Gastrocnemius medialis (tissue), 4 donors: ENCODE results near the gene ICAM5. TPM values are rescaled to one million over a fixed set of nuclear protein-coding genes. Genes with fewer than 3 reads are reported as not detected.

Source experiments
- ATAC-seq, 2 donors: fragments of 150-250 bp; one replicate each; pipeline ENCODE4 v1.9.1; 2016
- DNase-seq, 2 donors: peaks; one replicate each; pipeline ENCODE4 v3.0.0-alpha.2; 2019
- H3K27ac ChIP-seq, 4 donors: fragments of 200-600 bp; sonication (generic); 1 replicate in 1 of 4; 2 replicates in 3 of 4; pipeline ENCODE4 v1.5.1; 2016 to 2018; ENCODE audit warnings: mild to moderate bottlenecking in 2 of 4, moderate library complexity in 1 of 4
- H3K27me3 ChIP-seq, 3 donors: fragments of 200-600 bp; sonication (generic) in 2 of 3; 1 replicate in 1 of 3; 2 replicates in 2 of 3; pipeline versions ENCODE4 v1.5.1 to v1.6.0; 2016 to 2019; ENCODE audit warnings: mild to moderate bottlenecking in 1 of 3, moderate library complexity in 1 of 3
- H3K36me3 ChIP-seq, 2 donors: fragments of 200-600 bp; sonication (generic) in 1 of 2; one replicate each; pipeline ENCODE4 v1.5.1; 2017 to 2018
- H3K4me1 ChIP-seq, 2 donors: fragments of 200-600 bp; sonication (generic) in 1 of 2; one replicate each; pipeline ENCODE4 v1.5.1; 2016 to 2017; ENCODE audit warnings: mild to moderate bottlenecking in 2 of 2
- H3K4me3 ChIP-seq, 4 donors: fragments of 200-600 bp; sonication (generic) in 3 of 4; 1 replicate in 1 of 4; 2 replicates in 3 of 4; pipeline ENCODE4 v1.5.1; 2016 to 2019; ENCODE audit warnings: mild to moderate bottlenecking in 2 of 4
- H3K9me3 ChIP-seq, 3 donors: fragments of 200-600 bp; sonication (generic) in 2 of 3; 1 replicate in 1 of 3; 2 replicates in 2 of 3; pipeline ENCODE4 v1.5.1; 2016 to 2019
- CTCF ChIP-seq, 5 experiments: fragments of 450-650 bp in 3 of 5; fragments of 200-600 bp in 2 of 5; sonication (generic) in 2 of 5; IDR thresholded peaks in 4 of 5; conservative IDR thresholded peaks in 1 of 5; 1 replicate in 4 of 5; 2 replicates in 1 of 5; pipeline ENCODE4 v1.5.1; 2016 to 2019; ENCODE audit warnings: antibody characterized with exemption in 5 of 5, mild to moderate bottlenecking in 3 of 5, moderate library complexity in 3 of 5
- POLR2A ChIP-seq, 2 donors: fragments of 450-650 bp; IDR thresholded peaks; one replicate each; pipeline ENCODE4 v1.6.1; 2017; ENCODE audit warnings: antibody characterized with exemption in 2 of 2, mild to moderate bottlenecking in 2 of 2, moderate library complexity in 2 of 2
- in situ Hi-C, 4 donors: fragments of 200-750 bp; cut with MboI; loops; one replicate each; pipeline versions ENCODE4 v1.15.0 to v1.8.0; 2017; ENCODE audit warnings: low sequenced_read_pairs in 4 of 4
- intact Hi-C: fragments of 100-400 bp; cut with DNase I; formaldehyde crosslinking; loops from one replicate; pipeline ENCODE4 v1.15.1; 2023; ENCODE audit warnings: low total_unique reads
- total RNA-seq, 4 donors: library from RNA; depleted of rRNA; stranded (reverse); fragments of >200 nt; gene quantifications; one replicate each; pipeline versions ENCODE4 v1.1.0 to v1.2.3, GENCODE V29; 2016

The ICAM5 gene
- total RNA-seq, 4 donors from 2014 or later = not detected

- Histone ChIP-seq H3K27me3 (peaks cover 76 to 77% (median 77%) of the 10 kb centered on the region in 3 donors), H3K36me3 (peaks cover 0 to 11% of the 10 kb centered on the region in 2 donors), H3K4me1 (peaks cover 29 to 43% of the 10 kb centered on the region in 2 donors), H3K27ac (no peak overlapping the region), H3K9me3 (no peaks in the 10 kb centered on the region), H3K4me3 (peak overlapping the region; percentile 8 to 65 (median 46))
- ATAC-seq (no peak), DNase-seq (no peak)
- in situ Hi-C loops (no loop called here), intact Hi-C loops (no loop called here)
- TF ChIP-seq POLR2A (IDR thresholded peaks at IDR 0.05) = no peak
- no peak for TF ChIP-seq CTCF (IDR thresholded peaks at IDR 0.05 in 4 of 5, conservative IDR thresholded peaks at IDR 0.05 in 1 of 5)
Measured at GRCh38 chr19:10289167-10289835, 451 bp upstream of the ICAM5 start.

- Histone ChIP-seq H3K27me3 (peaks cover 87 to 89% (median 88%) of the 10 kb centered on the region in 3 donors), H3K4me3 (peak overlapping the region; percentile 40 to 65 (median 46)), H3K4me1 (peaks cover 29 to 47% of the 10 kb centered on the region in 2 donors), H3K27ac (no peak overlapping the region), H3K36me3 (peaks cover 0 to under 1% of the 10 kb centered on the region in 2 donors), H3K9me3 (no peaks in the 10 kb centered on the region)
- intact Hi-C loops = no loop called here
- no peak for TF ChIP-seq CTCF (IDR thresholded peaks at IDR 0.05 in 4 of 5, conservative IDR thresholded peaks at IDR 0.05 in 1 of 5)
- TF ChIP-seq POLR2A (IDR thresholded peaks at IDR 0.05) = no peak
- in situ Hi-C loops = no loop called here
- ATAC-seq = no peak
- DNase-seq = no peak
Measured at GRCh38 chr19:10290357-10290875, 664 bp downstream of the ICAM5 start.

GRCh38 chr19:10290876-10291553 is 1.3 kb downstream of the ICAM5 start:
- H3K4me1 ChIP-seq = peaks cover 29 to 49% of the 10 kb centered on the region in 2 donors
- no peaks in the 10 kb centered on the region for H3K9me3 ChIP-seq
- ATAC-seq (no peak), DNase-seq (peak in 1 of 2 donors; percentile 32)
- H3K4me3 ChIP-seq = peak overlapping the region; percentile 40 to 65 (median 46)
- H3K27me3 ChIP-seq = peaks cover 93 to 95% (median 94%) of the 10 kb centered on the region in 3 donors
- TF ChIP-seq CTCF (IDR thresholded peaks at IDR 0.05 in 4 of 5, conservative IDR thresholded peaks at IDR 0.05 in 1 of 5) = no peak
- TF ChIP-seq POLR2A (IDR thresholded peaks at IDR 0.05) = no peak
- H3K27ac ChIP-seq = no peak overlapping the region
- in situ Hi-C loops (no loop called here), intact Hi-C loops (no loop called here)
- H3K36me3 ChIP-seq = no peaks in the 10 kb centered on the region

GRCh38 chr19:10291554-10292205 is 1.9 kb downstream of the ICAM5 start:
- Histone ChIP-seq H3K27ac (no peak overlapping the region), H3K4me1 (peaks cover 29 to 49% of the 10 kb centered on the region in 2 donors), H3K4me3 (peak overlapping the region; percentile 40 to 65 (median 46)), H3K36me3 (no peaks in the 10 kb centered on the region), H3K9me3 (no peaks in the 10 kb centered on the region), H3K27me3 (peaks cover 97 to 100% (median 98%) of the 10 kb centered on the region in 3 donors)
- intact Hi-C loops = no loop called here
- in situ Hi-C loops = no loop called here
- no peak for TF ChIP-seq CTCF (IDR thresholded peaks at IDR 0.05 in 4 of 5, conservative IDR thresholded peaks at IDR 0.05 in 1 of 5)
- no peak for TF ChIP-seq POLR2A (IDR thresholded peaks at IDR 0.05)
- DNase-seq (no peak), ATAC-seq (peak in 1 of 2 donors; percentile 10)
